HG03066 (cell line): Measurements from ENCODE around the gene SPAG16.

Source experiments
- ATAC-seq: cut with Tn5 transposase; IDR thresholded peaks from one replicate; pipeline ENCODE4 v1.9.1; 2021; ENCODE audit warnings: low read depth; ENCODE audit not compliant: unreplicated experiment

The SPAG16 gene

DNA sequence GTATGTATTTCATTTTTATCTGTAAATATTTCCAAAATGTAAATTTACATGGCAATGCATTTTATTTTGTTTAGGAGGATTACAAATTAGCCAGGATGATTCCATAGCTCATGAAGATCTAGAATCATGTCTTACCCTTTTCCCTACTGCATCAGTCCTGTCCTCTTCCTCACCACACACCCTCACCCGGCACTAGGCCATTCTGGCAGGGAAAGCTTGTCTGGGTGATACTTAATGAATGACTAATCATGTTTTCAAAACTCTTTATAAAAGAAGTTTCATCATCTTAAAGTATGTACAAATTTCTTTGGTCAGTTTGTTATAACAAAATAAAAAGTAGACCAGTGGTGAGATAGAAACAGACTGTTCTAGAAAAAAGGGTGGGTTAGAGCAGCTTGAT, 843.3 kb downstream of the SPAG16 start:
- ATAC-seq = no peak

DNA sequence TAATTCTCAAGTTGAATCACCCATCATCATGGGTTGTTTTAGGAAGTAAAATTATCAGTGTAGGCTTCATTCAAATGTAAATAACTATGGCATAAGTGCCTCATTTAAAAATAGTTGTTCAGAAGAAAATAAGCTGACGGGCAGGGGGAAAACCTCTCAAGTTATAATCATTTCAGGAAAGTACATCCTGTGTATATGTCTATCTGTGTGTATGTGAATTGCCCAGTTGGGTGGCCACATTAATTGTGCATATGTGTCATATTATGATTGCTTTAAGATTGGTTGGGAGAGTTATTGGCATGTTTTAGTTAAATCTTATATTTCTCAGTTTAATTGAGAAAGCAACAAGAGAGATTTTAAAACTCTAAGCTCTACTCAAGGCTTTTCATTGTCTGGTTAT, 843.8 kb downstream of the SPAG16 start:
- ATAC-seq = no peak

DNA sequence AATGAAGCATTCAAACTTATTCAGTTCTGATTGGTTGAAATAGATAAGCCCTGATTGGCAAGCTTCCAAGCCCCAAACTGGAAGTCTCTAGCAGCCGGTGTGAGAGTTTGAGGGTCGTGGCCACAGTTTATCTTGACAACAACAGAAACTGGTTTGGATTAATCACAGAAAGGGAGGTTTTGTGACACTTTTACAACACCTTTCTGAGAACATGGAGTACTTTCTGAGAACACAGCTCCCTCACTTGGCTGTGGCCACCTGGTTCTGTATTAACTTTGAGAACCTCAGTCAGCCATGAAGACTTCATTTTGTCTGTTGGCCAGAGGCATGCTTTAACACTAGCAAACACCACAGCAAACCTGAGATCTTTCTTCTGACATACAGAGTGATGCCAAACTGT, 845.9 kb downstream of the SPAG16 start:
- no peak for ATAC-seq

DNA sequence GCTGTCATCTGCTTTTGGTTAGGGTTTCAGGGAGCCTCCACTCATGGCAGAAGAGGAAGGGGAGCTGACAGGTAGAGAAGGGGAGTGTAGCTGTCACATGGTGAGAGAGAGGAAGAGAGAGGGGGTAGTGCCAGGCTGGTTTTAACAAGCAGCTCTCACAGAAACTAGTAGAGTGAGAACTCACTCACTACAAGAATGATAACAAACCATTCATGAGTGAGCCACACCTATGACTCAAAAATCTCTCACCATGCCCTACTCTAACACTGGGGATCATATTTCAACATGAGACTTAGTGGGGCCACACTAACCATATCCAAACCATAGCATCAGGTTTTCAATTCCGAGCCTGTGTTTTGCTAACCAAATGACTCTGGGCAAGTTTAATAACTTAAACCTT, 851.7 kb downstream of the SPAG16 start:
- no peak for ATAC-seq

DNA sequence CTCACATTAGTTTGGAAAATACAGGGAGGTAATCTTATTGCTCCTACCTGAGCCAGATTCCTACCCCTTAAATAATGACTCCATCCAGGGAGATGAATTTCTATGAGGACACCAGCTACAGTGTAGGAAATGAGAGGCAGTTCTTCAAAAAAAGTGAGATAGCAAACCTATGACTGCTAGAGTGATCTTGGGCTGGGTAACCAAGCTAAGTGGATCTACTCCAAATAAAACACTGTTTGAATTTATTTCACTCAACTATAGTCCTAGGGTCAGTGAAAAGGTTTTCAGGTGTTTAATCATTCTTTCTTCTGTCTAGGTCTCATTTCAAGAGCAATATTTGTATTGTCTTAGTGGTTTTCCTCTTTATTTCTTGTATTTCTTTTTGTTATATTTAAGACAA, 854.5 kb downstream of the SPAG16 start:
- ATAC-seq = no peak

DNA sequence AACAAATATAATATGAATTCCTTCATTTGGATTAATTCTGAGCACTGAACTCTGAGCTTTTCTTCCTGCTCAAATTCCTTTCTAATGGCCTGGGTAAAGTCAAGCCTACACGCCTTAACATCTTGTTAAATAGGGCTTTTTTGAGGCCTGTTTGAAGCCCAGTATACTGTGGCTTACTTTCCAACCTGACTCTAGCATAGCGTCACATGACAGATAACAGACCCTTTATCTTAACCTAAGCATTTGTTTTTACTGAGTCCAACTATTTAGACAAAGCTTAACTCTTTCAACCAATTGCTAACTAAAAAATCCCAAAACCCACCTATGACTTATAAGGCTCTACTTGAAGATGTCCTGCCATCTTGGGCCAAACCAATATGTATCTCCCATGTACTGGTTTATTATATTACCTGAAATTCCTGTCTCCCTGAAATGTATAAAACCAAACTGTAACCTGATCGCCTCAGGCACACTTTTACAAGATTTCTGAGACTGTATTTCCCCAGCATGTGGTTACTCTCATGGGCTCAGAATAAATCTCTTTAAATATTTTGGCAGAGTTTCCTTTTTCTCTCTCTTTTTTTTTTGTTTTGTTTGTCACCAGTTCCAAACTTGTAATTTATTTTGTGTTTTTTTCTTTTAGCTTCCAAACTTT, 855.5 kb downstream of the SPAG16 start:
- no peak for ATAC-seq

DNA sequence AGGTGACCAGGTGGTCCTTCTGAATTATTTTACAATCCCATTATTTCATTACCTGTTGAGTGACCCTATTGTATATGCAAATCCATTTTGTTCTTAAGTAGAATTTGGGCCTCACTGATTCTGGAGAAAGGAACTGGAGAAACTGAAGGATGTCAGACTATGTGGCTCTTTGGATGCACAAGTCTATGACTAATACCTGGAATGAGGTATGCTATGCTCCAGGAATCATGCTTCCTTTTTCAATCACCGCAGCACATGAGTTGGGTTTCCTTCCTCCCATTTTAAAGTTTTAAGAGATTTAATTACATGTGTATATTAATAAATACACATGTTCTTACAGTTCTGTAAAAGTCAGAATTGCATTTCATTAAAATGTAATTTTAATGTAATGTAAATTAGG, 872.7 kb downstream of the SPAG16 start:
- no peak for ATAC-seq

DNA sequence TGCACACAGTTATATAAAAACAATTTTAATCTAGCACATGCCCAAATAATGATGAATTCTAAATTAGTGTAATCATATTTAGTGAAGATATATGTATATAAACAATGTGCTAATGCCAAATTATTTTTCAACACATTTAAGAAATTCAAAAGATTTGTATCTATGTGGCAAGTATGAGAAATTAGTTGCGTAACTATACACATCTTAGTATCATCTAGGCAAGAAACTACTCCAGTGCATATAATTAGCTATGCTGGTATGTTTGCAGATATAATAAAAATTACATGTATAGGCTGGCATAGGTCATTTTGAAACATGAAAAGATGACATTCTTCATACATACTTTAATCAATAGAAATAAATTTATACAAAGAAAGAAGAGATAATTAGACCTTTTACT, 874.6 kb downstream of the SPAG16 start:
- no peak for ATAC-seq

DNA sequence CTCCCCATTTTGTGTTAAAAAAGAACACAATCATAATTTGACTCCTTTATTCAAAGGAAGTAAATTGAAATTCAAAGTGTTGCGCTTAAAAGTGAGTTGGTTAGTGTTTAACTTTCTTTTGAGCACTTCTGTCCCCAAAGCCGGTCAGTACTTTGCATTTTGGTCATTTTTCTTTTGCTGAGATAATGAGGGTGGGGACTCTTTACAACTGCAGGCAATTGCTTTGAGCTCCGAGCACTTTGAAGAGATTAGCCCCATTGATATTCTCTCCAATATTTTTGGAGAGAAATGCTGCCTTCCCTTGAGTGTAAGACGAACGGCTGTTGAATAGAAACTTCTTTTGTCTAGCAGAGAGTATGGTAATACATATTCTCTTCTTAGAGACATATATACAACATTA, 885.0 kb downstream of the SPAG16 start:
- ATAC-seq = no peak

DNA sequence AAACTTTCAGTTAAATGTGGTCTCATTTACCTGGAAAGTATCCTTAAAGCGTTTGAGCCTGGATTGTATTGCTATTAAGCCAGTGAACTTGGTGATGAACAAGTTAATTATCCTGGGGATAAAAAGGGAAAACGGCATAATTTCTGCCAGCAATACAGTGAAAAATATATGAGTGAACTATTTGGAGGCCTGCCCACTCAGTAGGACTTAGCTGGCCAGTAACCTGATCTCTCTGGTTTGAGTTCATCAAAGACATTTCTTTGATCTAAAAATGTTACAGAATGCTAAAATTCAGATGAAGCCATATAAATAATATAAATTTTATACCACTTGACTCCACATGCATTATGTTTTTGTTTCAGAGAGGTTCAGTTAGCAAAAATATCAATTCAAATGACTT, 885.5 kb downstream of the SPAG16 start:
- ATAC-seq = no peak

DNA sequence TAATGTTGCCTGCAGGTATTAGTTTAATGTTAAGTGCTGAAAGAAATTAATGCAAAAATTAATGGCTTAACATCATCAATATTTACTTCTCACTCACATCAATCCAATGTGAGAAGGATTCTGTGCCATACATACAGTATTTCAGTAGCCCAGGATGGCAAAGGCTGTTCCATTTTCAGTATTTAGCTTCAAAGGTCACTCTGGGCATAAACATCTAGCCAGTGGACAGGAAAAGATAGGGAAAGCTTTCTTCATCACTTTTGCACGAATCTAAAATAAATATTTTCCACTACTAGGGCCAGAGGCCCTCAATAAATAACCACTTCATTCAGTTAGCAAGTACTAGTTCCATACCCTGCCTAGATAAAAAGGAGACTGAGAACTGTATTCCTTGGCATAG, 890.3 kb downstream of the SPAG16 start:
- ATAC-seq = no peak

DNA sequence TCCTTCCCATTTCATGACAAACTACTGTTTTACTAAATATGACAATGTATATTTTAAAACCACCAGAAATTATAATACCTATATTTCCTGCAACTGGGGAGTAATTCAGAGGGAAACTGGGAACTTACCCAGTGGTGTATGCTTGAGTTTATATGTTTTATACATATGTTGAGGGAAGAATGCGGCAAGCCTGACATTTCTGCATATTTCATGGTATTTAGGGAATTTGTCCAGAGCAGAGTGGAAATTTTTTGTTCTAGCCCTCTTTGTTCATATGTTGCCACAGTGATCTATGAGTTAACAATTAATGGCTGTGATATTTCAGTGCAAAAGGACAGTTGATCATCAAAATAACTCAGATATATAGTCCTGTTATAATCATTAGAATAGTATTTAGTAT, 895.8 kb downstream of the SPAG16 start:
- ATAC-seq = no peak

DNA sequence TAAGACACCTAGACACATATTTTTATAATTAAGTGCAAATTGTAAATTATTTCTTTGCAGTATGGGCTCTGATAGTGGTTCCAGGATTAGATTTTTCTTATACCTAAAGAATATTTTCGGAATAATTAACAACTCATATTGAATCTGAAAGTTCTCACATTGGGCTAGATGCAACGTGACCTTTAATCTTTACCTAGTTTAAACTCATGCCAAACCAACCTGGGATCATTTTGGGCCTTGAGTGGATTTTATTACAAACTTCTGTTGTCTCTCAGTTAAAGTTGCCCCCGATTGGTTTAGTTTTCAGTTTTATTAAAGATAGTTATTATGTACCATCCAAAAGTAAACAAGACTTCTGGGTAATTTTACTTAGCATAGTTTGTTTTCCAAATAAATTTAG, 896.4 kb downstream of the SPAG16 start:
- ATAC-seq = no peak

DNA sequence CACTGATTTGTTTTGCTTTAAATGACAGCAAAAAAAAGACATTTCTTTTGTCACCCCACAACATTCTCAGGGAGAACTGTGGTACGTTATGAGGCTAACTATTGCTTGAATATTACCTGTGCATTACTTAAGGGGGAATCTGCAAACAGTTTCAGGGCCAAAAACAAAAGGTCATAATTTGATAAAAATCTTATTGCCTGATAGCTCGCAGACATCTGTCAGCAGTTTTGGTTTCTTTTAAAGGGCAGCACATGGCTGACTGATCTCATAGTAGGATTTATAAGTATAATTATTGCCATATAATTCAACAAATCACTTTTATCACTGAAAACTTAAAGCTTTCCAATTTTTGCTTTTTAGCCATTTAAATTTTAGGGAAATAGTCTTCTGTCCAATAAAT, 900.2 kb downstream of the SPAG16 start:
- ATAC-seq = no peak

DNA sequence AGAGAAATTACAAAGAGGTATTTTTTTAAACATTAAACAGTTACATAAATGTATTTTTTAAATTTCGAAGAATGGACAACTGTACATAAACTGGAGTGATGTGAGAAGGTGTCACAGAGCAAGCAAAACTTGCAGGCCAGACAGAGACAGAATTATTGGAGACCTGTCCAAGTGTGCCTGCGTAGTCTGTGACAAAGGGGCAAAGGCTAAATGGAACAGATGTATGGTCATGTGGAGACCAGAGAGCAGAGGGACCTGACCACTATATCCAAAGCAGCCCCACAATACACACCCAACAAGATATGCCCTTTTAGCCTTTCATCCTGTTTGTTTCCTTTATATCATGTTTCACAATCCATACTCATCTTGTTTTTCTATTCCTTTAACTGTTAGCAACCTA, 901.3 kb downstream of the SPAG16 start:
- no peak for ATAC-seq

DNA sequence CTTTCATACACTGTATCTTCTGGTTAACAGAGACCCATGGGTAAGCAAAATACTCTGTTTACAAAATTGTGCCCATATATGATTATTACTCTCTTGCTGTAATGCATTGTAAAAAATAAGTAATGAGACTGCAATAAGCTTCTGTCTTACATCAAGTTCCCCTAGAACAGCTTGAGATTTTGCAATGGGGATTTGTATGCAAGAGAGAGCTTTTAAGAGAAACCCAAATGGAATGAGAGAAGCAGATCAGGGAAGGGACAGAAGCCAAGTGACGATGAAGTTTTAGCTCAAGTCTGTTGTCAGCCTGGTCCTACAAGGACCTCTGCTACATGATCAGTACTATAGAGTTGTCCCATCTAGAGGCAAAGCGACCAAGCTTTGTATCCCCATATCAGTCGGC, 908.4 kb downstream of the SPAG16 start:
- ATAC-seq = no peak

DNA sequence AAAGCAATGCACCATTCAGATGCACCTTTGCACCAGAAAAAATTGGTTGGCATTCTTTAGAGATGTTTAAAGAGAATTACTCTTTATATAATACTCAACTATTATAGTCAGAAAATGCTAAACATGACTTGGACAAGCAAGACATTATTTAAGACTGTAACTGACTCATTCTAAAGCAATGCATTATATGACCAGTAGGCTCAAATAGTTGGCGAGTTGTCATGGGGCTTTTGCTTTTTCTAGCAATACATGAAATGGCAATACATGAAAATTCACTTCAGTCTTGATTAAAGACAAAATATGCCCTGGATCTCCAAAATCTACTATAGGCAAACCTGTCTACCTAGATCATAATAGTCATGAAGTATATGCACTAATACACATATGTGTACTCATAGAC, 909.7 kb downstream of the SPAG16 start:
- ATAC-seq = no peak

DNA sequence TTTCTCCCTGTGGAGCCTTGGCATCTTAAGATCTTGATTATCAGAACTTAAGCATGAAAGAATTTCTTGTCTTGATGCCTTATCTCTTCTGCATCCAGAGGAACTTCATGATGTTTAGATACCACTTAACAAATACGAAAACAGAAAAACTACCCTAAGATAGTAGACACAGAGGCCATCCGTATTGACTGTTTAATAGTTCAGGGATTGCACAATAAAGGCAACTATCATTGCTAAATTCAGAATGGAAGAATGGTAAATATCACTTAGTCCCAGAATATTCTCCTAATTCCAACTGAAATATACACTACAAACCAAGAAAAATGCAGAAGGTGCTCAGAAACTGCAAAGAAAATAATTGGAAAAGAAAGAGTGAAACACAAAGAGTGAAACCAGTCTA, 912.0 kb downstream of the SPAG16 start:
- no peak for ATAC-seq

DNA sequence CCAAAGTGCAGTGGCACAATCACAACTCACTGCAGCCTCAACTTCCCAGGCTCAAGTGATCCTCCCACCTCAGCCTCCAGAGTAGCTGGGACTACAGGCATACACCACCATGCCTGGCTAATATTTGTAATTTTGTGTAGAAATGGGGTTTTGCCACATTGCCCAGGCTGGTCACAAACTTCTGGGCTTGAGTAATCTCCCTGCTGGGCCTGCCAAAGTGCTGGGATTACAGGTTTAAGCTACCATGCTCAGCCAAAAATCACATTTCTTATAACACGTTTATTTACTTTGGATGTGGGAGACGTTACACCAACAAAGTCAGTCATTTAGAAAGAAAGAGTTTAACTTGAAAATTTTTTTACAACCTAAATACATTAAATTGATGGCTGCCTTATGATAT, 917.6 kb downstream of the SPAG16 start:
- ATAC-seq = no peak

DNA sequence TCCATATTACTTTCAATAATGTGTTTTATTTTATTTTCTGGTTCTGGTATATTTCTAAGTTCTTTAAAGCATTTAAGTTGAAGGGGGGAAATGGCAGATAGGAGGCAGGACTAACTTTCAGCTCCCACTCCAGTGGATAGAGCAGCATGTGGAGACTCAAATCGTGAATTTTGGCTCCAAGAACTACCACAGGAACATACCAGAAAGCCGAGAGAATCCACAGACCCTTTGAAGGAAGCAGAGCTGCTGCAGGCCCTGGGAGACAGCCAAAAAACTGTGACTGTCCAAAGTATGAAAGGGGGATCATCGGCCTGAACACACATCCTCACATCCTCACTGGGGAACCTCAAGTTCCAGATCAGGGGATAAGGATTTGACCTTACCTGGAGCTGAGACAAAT, 919.0 kb downstream of the SPAG16 start:
- no peak for ATAC-seq

DNA sequence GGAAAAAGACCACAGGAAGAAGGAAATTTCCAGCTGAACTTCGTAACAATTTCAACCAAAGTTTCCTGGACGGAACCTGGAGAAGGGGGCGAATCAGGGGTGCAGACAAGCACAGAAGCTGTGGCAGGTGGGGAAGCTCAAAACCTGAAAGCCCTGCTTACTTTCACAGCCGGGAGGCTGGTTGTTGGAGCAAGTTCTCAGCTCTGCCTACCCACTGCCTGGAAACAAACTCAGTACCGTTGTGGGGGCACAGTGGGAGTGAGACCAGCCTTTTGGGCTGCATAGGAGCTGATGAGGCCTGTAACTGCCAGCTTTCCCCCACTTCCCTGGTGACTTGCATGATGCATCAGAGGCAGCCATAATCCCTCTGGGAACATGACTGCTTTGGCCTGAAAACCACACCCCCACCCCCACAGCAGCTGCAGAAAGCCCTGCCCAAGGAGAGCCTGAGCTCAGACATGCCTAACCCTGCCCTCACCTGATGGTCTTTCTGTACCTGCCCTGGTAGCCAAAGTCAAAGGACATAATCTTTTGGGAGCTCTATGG, 919.6 kb downstream of the SPAG16 start:
- ATAC-seq = no peak

DNA sequence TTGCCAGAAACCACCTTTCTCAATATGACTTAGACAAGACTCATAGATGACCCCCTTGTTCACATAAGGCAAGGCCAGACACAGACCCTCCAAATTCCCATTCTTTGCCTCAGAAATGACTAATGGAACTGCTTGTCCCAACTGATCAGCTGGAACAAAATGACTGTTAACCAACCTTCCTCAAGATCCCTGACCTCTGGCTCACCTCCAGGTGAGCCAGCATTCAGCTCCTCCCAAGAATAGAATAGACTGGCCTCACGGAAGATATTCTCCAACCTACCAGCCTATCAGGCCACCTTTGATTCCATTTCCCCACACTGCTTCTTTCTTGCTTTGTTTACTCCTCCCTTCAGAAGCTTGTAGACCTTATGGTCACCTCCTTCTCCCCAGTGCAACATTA, 930.8 kb downstream of the SPAG16 start:
- no peak for ATAC-seq

DNA sequence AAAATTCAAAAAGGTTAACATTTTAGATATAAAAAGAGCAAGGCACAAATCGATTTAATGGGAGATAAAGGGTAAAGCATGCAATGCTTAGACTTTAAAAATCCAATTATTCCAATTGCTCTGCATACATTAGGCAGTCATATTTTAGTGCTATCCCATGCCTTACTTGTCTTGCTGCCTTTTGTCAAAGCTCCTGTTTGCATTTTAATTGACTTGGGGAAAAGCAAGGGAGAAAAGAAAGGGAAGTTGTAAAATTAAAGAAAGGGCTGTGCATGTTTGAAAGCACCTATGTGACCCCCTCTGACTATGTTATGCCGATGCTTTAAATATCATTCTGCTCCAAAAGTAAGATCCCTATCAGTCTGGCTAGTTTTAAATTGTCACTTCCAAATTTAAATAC, 932.9 kb downstream of the SPAG16 start:
- ATAC-seq = no peak
